ENCODE data around the gene CCNT2.
"Not testable (repeated sequence)": the region's sequence is repeated elsewhere in the genome, so short reads cannot be mapped to it uniquely, and the experiment has no call there.

The CCNT2 gene

DNA sequence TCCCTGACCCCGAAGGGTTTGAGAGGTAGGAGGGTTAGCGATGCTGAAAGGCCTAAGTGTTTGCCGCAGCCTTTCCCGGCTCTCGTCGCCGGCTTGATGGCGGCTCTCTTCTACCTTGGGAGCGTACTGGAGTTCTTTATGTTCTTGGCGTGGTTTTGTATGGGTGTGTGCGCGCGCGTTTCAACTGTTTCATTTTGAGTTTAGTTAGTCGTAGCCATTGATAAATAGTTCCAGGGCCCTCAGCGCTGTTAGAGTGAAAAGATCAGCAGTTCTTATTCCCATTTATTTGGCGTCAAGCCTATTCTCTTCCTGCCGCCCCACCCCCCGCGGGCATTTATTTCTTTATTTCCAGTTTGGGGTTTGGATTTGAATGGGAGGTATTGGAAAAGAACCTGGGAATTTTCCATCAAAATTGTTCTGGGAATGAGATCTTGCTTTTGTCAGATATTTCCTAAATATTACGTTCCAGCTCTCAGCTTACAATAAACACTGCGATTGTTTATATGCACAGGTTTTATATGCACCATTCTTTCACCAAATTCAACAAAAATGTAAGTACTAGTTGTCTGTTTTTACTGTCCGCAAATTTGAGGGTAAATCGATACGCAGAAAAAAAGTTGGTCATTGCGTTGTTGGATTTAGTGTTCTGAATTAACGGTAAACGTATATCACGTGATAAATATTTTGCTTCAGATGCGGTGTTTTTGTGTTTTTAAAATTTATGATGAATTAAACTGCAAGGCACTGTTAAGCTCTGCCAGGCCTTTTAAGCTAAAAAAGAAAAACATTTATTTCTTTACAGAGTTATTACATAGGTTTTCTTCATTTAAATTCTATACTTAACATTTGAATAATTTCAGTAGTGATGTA is 954 bp downstream of the CCNT2 start:
- no peak for DNase-seq (ENCODE audit: low spot score)

DNA sequence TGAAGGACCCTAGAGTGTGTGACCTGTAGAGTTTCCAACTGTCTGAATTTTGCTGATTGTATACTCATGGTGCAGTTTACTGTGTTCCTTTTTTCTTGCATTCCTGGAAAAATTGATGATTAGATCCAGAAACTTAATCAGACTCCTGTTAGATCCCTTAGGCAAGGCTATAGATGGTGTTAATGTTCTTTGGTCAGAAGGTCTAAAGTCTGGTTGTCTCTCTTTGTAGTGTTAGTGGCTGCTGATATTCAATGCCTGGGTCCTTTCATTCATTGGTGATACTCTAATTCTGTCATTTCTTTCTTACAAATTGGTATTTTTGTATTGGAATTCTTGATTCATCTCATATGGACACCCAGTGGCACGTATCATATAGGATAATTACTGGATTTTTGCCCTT is 6.3 kb downstream of the CCNT2 start:
- no peak for DNase-seq (ENCODE audit: low spot score)

DNA sequence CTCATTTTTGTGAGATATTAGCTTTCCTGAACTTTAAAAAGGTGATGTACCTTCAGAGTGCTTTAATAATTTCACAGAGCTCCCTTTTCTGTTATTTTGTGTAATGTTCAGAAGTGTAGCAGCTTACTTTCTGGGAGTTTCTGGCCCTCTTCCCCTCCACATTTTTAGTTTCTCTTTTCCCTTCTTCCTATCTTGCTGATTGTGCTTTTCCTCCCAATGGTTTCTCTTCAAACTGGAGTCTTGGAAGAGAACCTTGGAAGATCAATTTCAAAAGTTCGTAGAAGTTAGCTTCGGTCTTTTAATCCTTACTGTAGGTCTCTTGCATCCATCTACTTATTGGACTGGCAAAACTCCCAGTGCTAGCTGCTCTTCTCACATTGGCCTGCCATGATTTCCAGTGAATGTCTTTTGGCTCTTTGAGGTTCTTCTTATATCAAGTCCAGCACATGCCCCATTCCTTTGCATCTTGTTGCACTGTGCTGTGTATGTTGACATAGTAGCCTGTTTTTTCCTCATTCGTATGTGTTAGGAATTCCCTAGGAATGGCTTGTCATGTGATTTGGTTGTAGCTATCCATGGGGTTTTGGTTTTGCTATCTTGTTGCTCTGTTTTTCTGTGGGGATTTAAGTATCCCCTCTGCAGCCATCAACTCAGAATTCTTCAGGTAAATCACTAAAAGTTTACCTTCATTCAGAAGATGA is 7.8 kb downstream of the CCNT2 start:
- no peak for DNase-seq (ENCODE audit: low spot score)

DNA sequence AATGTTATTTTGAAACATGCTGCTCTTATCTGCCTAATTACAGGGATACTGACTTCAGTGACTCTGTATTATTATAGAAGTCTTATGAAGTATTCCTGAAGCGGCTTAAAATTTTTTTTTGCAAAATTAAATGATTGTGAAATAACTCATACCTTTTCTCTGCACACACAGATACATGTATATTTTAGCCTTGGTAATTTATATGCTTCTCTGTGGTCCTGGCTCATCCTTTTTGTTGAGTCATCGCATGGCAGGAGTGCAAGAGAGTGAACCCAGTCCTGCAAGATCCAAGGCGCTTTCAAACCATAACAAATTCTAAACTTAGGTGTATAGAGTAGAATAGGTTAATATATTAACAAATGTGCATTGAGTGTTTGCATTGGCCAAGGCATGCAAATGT is 8.6 kb downstream of the CCNT2 start:
- DNase-seq (ENCODE audit: low spot score) = no peak

GRCh38 chr2:134932864-134933526 is 14.4 kb downstream of the CCNT2 start:
- no peak for DNase-seq (ENCODE audit: low spot score)

DNA sequence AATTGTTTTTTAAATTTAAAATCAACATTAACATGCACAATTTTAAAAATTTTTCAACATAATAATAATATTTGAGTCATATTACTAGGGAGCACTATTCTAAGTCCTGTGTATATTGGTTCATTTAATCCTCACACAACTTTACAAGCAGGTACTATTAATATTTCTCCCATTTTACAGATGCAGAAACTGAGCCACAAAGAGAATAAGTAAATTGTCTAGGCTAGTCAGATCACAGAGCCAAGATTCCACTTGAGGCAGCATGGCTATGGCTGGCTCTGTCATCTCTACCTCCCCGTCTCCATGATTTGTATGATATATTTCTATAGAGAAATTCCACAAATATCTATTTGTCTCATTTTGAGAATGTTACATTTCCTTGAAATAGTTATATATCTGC is 15.1 kb downstream of the CCNT2 start:
- DNase-seq (ENCODE audit: low spot score) = no peak

DNA sequence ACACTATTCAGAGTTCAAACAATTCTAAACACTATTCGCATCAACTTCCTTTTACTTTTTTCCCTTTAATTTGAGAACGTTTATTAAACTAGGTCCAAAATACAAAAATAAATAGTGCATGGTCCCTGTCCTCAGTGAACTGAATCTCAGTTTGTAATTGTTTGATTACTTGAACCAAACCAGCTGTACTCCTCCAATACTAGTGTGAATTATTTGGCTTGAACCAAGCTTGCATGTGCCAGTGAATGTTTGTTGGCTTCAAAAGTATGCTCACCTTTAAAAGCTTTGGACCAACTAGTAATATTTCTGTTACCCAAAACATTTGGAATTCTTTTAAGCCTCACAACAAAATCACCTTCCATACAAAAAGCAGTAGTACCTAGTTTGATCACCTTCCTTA is 15.5 kb downstream of the CCNT2 start:
- no peak for DNase-seq (ENCODE audit: low spot score)

GRCh38 chr2:134934641-134935040 is 16.0 kb downstream of the CCNT2 start:
- no peak for DNase-seq (ENCODE audit: low spot score)

GRCh38 chr2:134936691-134937090 is 18.1 kb downstream of the CCNT2 start:
- DNase-seq (ENCODE audit: low spot score) = no peak

DNA sequence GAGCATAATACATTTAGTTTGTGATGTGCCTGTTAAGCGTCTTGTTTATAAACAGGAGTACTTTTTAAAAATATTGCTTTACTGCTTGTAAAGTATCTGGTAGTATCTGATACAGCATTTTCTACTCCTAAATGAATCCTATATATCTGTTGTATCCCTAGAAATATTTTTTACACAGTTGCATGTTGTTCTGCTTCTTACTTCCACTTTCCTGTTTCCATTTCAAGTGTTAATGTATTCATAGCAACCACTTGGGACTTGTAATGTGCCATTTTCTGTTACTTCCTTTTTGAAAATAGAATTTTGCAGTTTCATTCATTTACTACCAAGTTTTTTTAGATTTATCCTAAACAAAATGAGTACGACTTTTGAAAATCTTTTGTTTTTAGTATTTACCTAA is 24.9 kb downstream of the CCNT2 start:
- DNase-seq (ENCODE audit: low spot score) = no peak

DNA sequence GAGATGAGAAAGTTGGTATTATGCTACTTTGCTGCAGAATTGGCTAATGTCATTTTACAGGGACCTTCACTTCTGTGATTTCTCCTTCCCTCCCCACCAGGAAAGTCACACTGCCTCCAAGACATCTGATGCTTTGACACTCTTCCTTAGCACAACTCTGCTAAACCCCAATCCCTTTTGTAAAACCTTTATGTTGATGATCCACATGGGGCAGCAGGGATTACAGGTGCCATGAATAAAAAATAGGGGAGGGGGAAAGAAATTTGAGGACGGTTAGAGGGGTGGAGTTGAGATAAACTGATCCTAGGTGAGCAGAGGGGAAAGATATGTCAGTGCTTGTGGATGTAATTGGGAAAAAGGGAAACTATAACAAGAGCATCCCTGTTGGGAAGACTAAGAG is 26.4 kb downstream of the CCNT2 start:
- DNase-seq (ENCODE audit: low spot score) = no peak

DNA sequence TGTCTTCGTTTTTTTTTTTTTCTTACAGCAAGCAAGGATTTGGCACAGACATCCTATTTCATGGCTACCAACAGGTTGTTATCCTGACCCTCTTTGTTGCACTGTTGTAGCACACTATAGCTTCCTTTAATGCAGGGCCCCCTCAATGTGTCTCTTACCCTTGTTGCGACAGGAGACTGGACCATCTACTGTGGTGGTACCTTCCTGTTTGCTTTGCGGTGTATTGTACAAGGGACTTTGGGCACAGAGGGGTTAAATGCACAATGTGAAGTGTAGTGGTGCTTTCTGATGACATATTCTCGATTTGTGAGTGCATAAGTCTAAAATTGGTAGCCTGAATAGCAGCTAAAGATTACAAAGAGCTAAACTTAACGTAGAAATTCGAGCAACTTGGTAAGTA is 27.5 kb downstream of the CCNT2 start:
- no peak for DNase-seq (ENCODE audit: low spot score)

- DNase-seq (ENCODE audit: low spot score) = no peak
Observed at GRCh38 chr2:134949981-134950708, 31.5 kb downstream of the CCNT2 start.

- DNase-seq (ENCODE audit: low spot score) = no peak
Observed at GRCh38 chr2:134950886-134951285, 32.3 kb downstream of the CCNT2 start.

DNA sequence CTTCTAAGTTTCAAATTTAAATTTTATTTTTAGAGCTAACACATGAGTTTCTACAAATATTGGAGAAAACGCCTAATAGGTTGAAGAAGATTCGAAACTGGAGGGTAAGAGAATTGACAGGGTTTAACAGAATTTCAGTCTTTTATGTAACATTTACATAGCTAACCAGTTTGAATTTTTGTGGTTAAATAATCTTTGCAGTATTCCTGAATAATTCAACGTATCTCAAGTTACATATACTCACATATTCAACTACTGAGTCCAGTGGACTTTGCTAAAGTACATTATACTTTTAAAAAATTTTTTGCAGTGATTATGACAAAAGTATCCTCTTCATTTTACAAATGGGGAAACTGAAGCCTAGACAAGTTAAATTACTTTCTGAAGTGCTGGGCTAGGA is 34.0 kb downstream of the CCNT2 start:
- DNase-seq (ENCODE audit: low spot score) = no peak

DNA sequence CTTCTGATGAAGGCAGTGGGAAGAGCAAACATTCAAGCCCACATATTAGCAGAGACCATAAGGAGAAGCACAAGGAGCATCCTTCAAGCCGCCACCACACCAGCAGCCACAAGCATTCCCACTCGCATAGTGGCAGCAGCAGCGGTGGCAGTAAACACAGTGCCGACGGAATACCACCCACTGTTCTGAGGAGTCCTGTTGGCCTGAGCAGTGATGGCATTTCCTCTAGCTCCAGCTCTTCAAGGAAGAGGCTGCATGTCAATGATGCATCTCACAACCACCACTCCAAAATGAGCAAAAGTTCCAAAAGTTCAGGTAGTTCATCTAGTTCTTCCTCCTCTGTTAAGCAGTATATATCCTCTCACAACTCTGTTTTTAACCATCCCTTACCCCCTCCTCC is 35.4 kb downstream of the CCNT2 start:
- DNase-seq (ENCODE audit: low spot score) = peak; percentile 24

DNA sequence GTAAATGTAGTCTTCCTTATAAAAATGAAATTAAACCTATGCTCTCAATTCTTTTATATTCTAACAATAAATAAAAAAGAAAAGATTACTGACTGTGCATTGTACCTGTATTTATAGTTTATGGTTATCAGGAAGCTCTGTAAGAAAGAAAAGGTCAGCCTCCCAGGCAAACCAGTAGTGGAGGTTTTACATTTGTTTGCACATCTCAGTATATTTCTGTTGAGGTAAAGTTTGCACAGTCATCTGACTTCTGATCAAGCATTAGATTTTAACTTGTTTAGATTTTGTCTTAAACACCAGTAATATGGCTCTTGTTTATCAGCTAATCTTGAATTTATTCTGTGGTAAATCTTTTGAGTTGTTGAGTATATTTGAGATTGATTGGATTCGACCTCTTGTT is 37.1 kb downstream of the CCNT2 start:
- DNase-seq (ENCODE audit: low spot score) = no peak

GRCh38 chr2:134957477-134957876 is 38.9 kb downstream of the CCNT2 start:
- no peak for DNase-seq (ENCODE audit: low spot score)

- not testable (repeated sequence) for DNase-seq (ENCODE audit: low spot score)
Observed at GRCh38 chr2:134967166-134967565, 48.5 kb downstream of the CCNT2 start.

GRCh38 chr2:134973241-134974138 is 54.9 kb downstream of the CCNT2 start:
- DNase-seq (ENCODE audit: low spot score) = no peak

- no peak for DNase-seq (ENCODE audit: low spot score)
Observed at GRCh38 chr2:134975281-134976009, 56.8 kb downstream of the CCNT2 start.

All from Ammon's horn (tissue), 1 donor.